HG03159 (cell line): ENCODE results near the gene HOPX.
"Not testable (repeated sequence)": the region's sequence is repeated elsewhere in the genome, so short reads cannot be mapped to it uniquely, and the experiment has no call there.

Source experiments
- ATAC-seq: cut with Tn5 transposase; IDR thresholded peaks from one replicate; pipeline ENCODE4 v1.9.1; 2021; ENCODE audit warnings: mild to moderate bottlenecking, moderate library complexity; ENCODE audit not compliant: unreplicated experiment

HOPX gene, protein sequence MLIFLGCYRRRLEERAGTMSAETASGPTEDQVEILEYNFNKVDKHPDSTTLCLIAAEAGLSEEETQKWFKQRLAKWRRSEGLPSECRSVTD

DNA sequence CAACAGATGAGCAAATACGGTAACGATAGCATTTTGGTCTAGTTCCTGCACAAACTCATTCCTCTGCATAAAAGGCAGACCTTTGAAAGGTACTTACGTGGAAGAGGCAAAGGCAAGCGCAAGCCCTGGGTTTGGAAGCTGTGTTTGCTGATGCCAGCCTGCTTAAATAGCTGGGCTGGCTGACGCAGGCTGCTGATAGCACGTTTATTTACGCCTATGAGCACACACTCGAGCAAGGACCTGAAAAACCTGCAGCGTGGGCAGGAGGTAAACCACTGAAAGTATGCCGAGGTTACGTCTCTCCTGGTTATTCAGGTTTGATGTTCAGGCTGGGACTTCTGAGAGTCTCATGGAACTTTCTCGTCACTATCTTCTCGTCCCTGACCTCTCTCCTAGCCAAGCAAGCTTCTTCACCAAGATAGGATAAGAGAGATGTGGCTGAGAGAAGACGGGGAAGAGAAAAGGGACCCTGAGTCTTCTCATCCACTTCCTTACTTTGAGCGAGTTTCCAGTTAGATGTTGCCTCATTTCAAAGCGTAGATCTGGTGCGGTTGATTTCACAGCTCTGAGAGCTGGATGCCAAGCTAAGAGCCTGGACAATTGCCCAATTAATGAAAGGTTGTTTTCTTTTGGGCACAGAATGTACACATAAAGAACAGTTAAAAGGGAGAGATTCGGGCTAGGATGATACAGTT is at the start of gene HOPX:
HOPX (minus strand) TSS at position 139 of the 695 bp plus-strand sequence. CDS start 23,480 bp downstream, outside the sequence.
- no peak for ATAC-seq

DNA sequence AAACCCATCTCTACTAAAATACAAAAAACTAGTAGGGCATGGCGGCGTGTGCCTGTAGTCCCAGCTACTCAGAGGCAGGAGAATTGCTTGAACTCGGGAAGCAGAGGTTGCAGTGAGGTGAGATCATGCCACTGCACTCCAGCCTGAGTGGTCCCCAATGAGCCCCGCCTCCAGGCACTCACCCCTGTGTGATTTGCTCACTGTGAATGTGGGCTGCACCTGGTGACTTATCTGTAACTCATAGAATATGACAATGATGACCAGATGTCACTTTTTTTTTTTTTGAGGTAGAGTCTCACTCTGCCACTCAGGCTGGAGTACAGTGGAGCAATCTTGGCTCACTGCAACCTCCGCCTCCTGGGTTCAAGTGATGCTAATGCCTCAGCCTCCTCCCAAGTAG is 49.0 kb upstream of the HOPX start:
- ATAC-seq, result no peak

DNA sequence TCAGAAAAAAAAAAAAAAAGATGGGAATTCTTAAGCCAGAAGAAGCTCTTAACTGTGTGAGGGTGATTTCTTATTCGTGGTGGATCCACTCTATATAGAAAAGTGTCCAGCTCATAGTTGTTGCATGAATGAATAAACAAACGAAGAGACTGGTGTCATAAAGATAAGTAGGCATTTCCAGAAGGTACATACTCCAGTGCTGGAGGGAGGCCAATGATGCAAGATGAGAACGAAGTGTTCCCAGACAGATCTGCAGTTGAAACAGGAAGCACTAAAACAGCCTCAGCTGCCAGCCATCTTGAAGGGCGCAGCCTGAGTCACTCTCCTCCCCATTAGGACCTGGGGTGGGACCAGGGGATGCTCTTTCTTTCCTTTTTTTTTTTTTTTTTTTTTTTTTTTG is 47.4 kb upstream of the HOPX start:
- ATAC-seq, result no peak

DNA sequence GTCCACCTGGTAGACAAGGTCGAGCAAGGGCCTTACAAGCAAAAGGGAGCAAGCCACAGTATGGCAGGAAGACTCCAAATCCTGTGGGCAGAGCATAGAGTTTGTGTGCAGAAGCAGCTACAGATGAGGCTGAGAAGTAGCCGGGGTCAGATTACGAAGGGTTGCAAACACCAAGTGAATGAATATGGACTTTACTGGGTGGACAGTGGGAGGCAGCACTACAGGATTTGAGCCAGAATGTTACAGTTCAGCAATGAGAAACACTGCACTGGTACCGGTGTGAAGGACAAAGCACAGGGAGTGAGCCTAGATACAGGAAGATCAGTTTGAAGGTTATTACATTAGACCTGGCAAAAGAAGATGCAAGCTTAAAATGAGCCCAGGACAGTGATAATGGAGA is 46.1 kb upstream of the HOPX start:
- ATAC-seq, result no peak

DNA sequence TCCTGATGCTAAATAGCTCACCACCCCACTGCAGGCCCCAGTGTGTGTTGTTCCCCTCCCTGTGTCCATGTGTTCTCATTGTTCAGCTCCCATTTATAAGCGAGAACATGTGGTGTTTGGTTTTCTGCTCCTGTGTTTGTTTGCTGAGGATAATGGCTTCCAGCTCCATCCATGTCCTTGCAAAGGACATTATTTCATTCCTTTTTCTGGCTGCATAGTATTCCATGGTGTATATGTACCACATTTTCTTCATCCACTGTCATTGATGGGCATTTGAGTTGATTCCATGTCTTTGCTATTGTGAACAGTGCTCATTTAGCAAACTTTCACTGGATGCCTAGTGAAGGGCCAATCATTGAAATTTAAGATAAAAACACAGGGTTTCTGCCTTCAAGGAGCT is 45.5 kb upstream of the HOPX start:
- ATAC-seq, result not testable (repeated sequence)

DNA sequence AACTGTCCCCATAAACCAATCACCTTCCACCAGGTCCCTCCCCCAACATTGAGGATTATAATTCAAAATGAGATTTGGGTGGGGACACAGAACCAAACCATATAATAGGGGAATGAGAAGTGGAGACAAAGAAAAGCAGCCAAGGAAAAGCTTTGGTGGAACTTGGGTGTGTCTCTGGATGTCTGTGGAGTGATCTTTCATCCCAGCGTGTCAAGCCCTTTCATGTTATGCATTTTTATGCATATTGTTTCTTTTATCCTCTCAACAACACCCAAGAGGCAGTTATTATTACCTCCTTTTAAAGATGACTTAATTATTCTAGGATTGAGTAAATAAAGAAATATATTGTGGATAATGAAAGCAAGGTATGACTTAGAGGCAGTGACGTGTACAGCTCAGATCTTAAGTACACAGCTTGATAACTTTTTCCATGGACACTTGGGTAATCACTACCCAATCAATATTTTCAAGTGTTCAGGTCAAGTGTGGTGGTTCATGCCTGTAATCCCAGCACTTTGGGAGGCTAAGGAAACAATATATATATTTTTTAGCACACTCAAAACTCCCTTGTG is 42.6 kb upstream of the HOPX start:
- no peak for ATAC-seq

DNA sequence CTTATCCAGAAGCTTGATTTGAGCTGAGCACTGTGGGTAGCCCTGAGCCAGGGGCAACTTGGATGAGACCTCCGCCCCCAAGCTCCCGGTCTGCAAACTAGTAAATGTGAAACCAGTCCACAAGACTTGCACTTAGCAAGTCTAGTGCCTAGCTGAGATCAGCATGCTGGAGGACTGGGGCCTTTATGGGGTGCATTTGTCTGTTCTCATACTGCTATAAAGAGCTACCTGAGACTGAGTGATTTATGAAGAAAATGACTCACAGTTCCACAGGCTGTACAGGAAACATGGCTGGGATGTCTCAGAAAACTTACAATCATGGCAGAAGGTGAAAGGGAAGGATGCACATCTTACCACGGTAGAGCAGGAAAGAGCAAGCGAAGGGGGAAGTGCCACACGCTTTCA is 42.1 kb upstream of the HOPX start:
- ATAC-seq, result no peak

DNA sequence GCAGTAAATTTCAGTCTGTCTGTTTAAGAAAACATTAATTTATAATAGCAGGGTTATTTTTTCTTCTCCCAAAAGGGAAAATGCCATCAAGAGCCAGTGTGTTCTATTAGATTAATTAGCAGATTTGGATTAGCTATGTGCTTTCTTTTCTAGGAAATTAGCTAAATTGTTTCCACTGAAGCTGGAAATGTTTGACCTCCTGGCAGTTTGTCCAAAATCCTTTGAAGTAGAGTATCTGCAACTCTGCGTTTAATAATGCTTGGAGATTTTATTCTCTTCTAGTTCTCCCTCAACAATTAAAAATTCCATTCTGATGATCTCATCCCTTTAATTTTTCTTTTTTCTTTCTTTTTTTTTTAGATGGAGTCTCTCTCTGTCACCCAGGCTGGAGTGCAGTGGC is 27.1 kb upstream of the HOPX start:
- ATAC-seq, result no peak

DNA sequence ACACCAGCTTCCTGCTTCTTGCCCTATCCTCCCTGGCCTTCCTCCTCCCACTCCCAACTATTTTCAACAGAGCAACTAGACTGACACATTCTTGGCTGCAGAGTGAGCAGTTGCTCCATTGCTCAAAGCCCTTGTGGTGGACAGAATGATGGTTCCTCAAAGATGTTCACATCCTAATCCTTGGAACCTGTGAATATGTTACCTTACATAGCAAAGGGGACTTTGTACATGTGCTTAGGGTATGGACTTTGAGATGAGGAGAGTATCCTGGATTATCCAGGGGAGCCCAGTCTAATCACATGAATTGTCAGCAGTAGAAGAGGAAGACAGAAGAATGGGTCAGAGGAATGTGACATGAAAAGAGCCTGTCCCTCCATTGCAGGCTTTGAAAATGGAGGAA is 24.9 kb upstream of the HOPX start:
- ATAC-seq, result no peak

DNA sequence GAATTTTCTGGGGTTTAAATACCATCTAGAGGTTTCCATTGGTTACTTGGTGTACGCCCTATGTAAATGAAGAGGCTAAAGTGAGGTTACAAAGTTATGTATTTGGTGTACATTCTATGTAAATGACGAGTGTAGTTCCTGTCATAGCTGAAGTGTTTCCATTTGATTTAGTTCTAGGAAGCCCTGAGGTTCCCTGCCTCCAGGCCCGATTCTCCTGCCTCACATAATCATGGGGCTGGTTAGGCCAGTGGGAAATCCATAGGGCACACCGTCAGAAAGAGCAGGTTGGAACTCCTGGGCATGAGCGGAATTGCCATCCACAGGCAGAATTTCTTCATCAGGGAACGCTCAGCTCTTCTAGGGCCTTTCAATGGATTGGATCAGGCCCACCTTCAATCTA is 24.2 kb upstream of the HOPX start:
- ATAC-seq, result no peak

DNA sequence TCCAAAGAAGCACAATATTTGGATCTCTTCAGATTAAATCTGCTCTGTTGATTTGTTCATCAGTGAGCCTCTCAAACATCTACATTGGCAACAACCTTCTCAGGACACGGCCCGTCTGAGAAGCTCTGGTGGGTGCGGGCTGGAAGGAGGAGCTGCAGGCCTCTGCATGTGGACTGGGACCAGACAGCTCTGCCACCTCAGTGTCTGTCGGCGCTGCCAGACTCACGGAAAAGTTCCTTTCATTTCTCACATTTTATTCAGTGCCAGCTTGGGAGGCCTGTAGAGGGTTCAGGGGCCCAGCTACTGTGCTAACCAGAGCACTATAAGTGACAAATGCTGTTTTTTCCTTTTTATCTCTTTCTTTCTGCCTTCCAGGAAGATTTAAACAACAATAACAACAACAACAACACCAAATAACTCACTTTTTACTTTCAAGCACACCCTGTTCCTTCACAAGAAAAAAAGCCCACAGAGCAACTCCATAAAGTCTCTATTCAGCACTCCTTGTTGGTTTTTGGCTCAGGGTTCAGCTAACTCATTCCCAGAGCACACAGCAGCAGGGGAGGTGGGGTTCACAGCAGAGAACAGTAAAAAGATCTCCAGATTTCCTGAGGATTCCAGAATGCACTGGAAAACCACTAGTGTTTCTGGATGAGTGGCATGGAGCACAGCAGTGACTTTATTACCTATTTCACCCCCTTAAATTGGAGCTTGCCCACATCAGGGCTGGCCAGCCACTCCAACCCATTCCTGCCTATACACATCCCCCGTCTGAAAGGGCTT is 23.2 kb upstream of the HOPX start:
- no peak for ATAC-seq

DNA sequence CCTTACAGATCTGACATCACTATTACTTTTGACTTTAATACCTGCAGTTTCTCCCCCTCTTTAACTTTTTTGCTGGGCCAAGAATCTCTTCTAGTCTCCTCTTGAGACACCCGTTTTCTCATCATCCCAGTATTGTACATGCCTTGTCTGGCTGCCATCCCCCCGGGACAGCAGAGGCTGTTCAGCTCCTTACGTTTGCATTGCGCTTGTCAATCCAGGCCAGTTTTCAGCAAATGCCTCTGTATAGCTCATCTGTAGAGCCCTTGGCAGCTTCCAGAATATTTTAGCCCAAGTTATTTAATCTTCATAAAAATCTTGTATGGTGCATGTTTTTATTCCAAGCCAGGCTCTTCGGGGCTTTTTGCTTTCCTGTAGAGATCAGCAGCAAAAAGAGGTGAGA is 22.3 kb upstream of the HOPX start:
- no peak for ATAC-seq

DNA sequence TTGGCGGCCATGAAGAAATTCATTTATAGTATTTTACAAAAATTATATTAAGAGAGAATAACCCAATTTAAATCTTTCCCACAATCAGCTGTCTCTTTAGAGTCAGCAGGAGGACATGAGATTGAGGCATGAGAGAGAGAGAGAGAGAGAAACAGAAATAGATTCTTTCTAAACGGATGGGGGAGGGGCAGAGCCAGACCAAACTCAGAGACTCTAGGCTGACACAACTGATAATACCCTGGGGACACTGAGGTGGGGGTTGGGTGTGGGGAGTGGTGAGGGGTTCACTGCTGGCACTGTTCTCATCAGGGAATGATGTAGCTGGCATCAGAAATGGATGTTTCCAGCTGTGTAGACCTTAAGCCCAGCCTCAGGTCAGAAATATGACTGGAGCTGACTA is 20.5 kb upstream of the HOPX start:
- no peak for ATAC-seq

DNA sequence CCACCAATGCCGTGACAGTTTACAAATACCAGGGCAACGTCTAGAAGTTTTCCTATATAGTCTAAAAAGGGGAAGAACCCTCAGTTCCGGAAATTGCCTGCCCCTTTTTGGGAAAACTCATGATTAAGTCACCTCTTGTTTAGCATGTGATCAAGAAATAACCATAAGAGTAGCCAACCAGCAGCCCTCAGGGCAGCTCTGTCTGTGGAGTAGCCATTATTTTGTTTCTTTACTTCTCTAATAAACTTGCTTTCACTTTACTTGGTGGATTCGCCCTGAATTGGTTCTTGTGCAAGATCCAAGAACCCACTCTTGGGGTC is 20.0 kb upstream of the HOPX start:
- no peak for ATAC-seq

DNA sequence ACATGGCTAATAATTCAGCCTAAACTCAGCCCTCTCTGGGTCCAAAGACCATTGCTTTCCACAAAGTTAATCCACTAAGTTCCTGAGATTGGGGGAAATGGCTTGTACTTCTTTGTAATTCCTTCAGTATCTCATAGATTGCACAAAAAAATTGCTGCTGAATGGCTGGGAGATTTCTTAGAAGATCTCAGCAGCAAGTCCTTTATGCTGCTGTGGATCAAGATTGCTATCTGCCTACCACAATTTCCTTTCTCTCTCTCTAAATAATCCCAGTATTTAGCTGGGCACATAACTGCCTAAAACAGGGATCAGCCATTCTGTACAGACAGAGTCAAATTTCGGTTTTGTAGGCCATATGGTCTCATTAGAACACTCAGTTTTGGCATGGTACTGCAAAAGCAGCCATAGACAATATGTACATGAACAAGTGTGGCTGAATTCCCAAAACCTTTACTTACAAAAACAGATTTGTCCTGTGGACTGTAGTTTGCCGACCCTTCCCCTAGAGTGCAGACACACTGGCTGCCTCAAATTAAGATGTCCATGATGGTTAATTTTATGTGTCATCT is 18.5 kb upstream of the HOPX start:
- no peak for ATAC-seq

DNA sequence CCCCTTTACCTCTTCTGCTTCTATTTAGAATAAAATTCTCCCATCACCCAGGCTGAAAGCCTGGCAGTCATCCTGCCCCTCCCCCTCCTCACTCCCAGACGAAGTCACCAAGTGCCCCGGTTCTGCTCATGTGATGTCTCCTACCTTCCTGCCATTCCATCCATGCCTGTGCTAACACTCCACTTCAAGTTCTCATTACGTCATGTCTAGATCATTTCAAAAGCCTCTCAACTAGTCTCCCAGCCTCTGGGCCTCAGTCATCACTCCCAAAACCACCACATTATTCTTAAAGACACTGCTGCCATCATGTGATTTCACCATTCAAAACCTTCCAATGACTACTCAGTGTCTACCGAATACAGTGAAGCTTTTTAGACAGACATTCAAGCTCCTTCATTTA is 17.2 kb upstream of the HOPX start:
- ATAC-seq, result no peak

DNA sequence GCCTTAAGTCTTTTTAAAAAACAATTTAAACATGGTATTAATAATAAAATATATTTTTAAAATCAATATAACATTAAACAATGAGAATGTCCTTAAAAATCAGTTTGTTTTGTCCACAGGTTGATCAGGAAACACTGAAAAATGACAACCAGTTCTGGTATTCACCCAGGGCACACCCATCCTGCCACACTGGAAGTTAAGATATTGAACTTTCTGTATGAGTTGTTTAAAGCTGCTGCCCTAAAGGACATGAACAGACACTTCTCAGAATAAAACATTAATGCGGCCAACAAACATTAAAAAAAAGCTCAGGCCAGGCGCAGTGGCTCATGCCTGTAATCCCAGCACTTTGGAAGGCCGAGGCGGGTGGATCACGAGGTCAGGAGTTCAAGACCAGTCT is 15.0 kb upstream of the HOPX start:
- no peak for ATAC-seq

DNA sequence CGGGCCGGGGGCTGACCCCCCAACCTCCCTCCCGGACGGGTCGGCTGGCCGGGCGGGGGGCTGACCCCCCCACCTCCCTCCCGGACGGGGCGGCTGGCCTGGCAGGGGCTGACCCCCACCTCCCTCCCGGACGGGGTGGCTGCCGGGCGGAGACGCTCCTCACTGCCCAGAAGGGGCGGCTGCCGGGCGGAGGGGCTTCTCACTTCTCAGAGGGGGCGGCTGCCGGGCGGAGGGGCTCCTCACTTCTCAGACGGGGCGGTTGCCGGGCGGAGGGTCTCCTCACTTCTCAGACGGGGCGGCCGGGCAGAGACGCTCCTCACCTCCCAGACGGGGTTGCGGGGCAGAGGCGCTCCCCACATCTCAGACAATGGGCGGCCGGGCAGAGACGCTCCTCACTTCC is 12.4 kb upstream of the HOPX start:
- not testable (repeated sequence) for ATAC-seq

DNA sequence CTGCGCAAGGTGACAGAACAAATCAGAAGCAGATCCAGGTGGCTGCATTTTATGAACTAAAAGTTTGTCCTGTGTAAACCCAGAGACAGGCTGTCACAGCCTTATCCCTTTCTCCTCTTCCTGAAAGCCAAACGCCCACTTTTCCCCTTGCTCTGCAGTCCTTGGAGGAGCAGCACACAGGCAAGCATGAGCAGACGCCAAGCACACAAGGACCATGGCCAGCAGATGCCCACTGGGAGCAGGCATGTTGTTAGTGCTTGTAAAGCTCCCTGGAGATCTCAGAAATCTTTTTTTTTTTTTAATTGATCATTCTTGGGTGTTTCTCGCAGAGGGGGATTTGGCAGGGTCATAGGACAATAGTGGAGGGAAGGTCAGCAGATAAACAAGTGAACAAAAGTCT is 11.5 kb upstream of the HOPX start:
- no peak for ATAC-seq

DNA sequence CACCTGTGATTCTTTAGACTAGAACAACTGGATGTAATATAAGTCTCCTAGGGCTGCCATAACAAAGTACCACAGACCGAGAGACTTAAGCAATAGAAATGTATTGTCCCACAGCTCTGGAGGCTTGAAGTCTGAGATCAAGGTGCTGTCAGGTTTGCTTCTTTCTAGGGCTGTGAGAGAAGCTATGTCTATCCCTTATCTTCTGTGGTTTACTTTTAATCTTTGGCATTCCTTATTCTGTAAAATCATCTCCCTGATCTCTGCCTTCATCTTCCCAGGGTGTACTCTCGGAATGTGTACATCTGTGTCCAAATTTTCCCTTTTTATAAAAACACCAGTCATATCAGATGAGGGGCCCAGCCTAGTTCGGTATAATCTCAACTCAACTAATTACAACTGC is 10.3 kb upstream of the HOPX start:
- ATAC-seq, result no peak

DNA sequence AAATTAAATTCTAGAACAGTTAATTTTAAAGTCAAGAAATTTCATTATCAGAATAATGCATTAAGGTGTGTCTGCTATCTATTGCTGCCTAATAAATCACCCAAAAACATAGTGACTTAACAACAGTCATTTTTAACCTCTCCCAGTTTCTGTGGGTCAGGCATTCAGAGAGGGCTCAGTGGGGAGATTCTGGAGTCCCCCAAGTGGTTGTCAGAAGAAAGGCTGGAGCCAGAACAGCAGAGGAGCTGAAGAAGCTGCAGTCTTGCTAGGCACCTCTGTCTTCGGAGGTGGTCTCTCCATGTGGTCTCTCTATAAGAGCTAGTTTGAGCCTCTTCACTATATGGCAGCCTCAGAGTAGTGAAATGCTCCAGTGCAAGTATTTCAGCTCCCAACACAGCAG is 9.3 kb upstream of the HOPX start:
- no peak for ATAC-seq
